ENCODE measurements around the gene SUGCT. TPM values are rescaled to one million over a fixed set of nuclear protein-coding genes. Genes with fewer than 3 reads are reported as not detected.

SUGCT gene
- total and polyA plus RNA-seq, 8 donors = 0.87 to 8.0 (median 2.9) TPM; not detected in 1

- no peaks in the 10 kb centered on the region for H3K9me3 ChIP-seq
- no peaks in the 10 kb centered on the region for H3K27me3 ChIP-seq
- intact Hi-C loops (cut with DNase I; ENCODE audit: low total_unique reads) = no loop called here
- 82 to 88% (median 84%) methylated on average over 5 of the region's 5 CpGs for WGBS, 5 donors
- DNase-seq = no peak
- H3K27ac ChIP-seq = no peak overlapping the region
- no peak overlapping the region for H3K4me3 ChIP-seq
- TF ChIP-seq EP300 (IDR thresholded peaks at IDR 0.05) (no peak), CTCF (IDR thresholded peaks at IDR 0.05) (no peak), POLR2AphosphoS5 (IDR thresholded peaks at IDR 0.05) (no peak), POLR2A (IDR thresholded peaks at IDR 0.05) (no peak)
- H3K4me1 ChIP-seq = no peaks in the 10 kb centered on the region
- H3K36me3 ChIP-seq = no peaks in the 10 kb centered on the region
Measured at GRCh38 chr7:40457776-40458480, 323.1 kb downstream of the SUGCT start.

GRCh38 chr7:40463446-40463845 is 328.6 kb downstream of the SUGCT start:
- no peaks in the 10 kb centered on the region for H3K36me3 ChIP-seq
- no peaks in the 10 kb centered on the region for H3K4me1 ChIP-seq
- intact Hi-C loops (cut with DNase I; ENCODE audit: low total_unique reads) = no loop called here
- WGBS, 5 donors = 46 to 64% (median 52%) methylated on average over 4 of the region's 4 CpGs
- H3K27me3 ChIP-seq = no peaks in the 10 kb centered on the region
- no peak overlapping the region for H3K4me3 ChIP-seq
- TF ChIP-seq CTCF (IDR thresholded peaks at IDR 0.05) (no peak), POLR2AphosphoS5 (IDR thresholded peaks at IDR 0.05) (no peak), POLR2A (IDR thresholded peaks at IDR 0.05) (no peak), EP300 (IDR thresholded peaks at IDR 0.05) (no peak)
- no peaks in the 10 kb centered on the region for H3K9me3 ChIP-seq
- no peak overlapping the region for H3K27ac ChIP-seq
- DNase-seq = no peak

- whole genome bisulfite sequencing, 5 donors = 44 to 74% (median 74%) methylated on average over 4 of the region's 4 CpGs
- intact Hi-C loops (cut with DNase I; ENCODE audit: low total_unique reads) = no loop called here
- no peak overlapping the region for H3K4me3 ChIP-seq
- H3K36me3 ChIP-seq = no peaks in the 10 kb centered on the region
- H3K4me1 ChIP-seq = no peaks in the 10 kb centered on the region
- H3K27me3 ChIP-seq = no peaks in the 10 kb centered on the region
- H3K27ac ChIP-seq = no peak overlapping the region
- H3K9me3 ChIP-seq = no peaks in the 10 kb centered on the region
- peak in 1 of 2 donors; percentile 6 for DNase-seq
- TF ChIP-seq POLR2AphosphoS5 (IDR thresholded peaks at IDR 0.05) (no peak), EP300 (IDR thresholded peaks at IDR 0.05) (no peak), CTCF (IDR thresholded peaks at IDR 0.05) (no peak), POLR2A (IDR thresholded peaks at IDR 0.05) (no peak)
Measured at GRCh38 chr7:40468891-40469864, 334.4 kb downstream of the SUGCT start.

GRCh38 chr7:40470091-40470592 is 335.3 kb downstream of the SUGCT start:
- H3K4me3 ChIP-seq = no peak overlapping the region
- no peaks in the 10 kb centered on the region for H3K9me3 ChIP-seq
- TF ChIP-seq EP300 (IDR thresholded peaks at IDR 0.05) = no peak
- TF ChIP-seq CTCF (IDR thresholded peaks at IDR 0.05) = no peak
- TF ChIP-seq POLR2A (IDR thresholded peaks at IDR 0.05) = no peak
- no peak for TF ChIP-seq POLR2AphosphoS5 (IDR thresholded peaks at IDR 0.05)
- no peaks in the 10 kb centered on the region for H3K27me3 ChIP-seq
- H3K36me3 ChIP-seq = no peaks in the 10 kb centered on the region
- H3K27ac ChIP-seq = no peak overlapping the region
- DNase-seq = peak in 1 of 2 donors; percentile 11
- H3K4me1 ChIP-seq = no peaks in the 10 kb centered on the region
- intact Hi-C loops (cut with DNase I; ENCODE audit: low total_unique reads) = no loop called here
- 59 to 82% (median 77%) methylated on average over 6 of the region's 6 CpGs for WGBS, 5 donors

All from stomach (tissue), 9 donors.